Caki2 (cell line): ENCODE data around the gene ASCC1. TPM values are rescaled to one million over a fixed set of nuclear protein-coding genes. Genes with fewer than 3 reads are reported as not detected.

Source experiments
- DNase-seq: peaks from one replicate; pipeline ENCODE4 v3.0.0-alpha.2; 2015; ENCODE audit warnings: low read depth
- in situ Hi-C: cut with HindIII; loops from 2 replicates; pipeline ENCODE4 v1.10.0; 2016; ENCODE audit warnings: low sequenced_read_pairs, low pct_unique_long_range_greater_than_20kb, mixed read lengths
- total RNA-seq: library from RNA; depleted of rRNA; stranded (reverse); fragments of >200 nt; shearing (Covaris generic); gene quantifications from 2 replicates; pipeline ENCODE4 v1.2.3, GENCODE V29; 2014; ENCODE audit warnings: low replicate concordance

Gene ASCC1
- total RNA-seq, 1 experiment from 2014 or later: 55.1 TPM

GRCh38 chr10:72096115-72097000 is 119.7 kb downstream of the ASCC1 start:
- in situ Hi-C loops: no loop called here

DNA sequence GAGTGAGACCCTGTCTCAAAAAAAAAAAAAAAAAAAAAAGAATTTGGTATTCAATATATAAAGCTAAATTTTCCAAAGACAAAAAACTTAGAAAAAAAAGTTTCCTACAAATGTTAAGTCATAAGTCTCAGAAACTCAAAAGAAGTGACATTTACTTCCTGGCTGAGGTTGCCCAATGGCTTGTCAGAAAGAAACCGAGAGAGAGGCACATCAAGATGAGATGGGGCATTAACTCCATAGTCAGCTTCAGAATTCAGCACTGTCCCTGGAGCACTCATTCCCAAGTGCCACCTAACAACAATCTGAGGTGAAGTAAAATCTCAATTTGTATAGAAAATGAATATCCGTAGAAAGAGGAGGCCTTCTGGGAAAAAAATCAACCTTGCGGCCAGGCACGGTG is 120.9 kb downstream of the ASCC1 start:
- DNase-seq: no peak
- in situ Hi-C loops: no loop called here

More at GRCh38 chr10:72096115-72097000, 119.7 kb downstream of the ASCC1 start:
- peak; percentile 64 for DNase-seq

DNA sequence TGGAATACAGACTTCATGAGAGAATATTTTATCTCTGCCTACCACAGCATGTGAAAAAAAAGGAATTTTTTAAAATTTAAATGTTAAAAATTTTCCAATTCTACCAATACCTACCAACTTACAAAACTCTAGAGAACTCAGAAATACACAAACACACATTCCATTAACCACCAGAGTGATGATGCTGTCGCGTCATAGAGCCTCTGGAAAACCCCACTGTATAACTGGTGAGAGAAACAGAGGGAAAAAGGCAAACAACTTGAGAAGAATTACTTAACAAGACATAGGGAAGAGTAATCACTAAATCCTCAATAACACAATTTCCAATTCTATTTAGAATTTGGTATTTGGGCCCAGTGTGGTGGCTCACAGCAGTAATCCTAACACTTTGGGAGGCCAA is 121.5 kb downstream of the ASCC1 start:
- no peak for DNase-seq
- in situ Hi-C loops: no loop called here

GRCh38 chr10:72093450-72093849 is 122.6 kb downstream of the ASCC1 start:
- in situ Hi-C loops: no loop called here
- no peak for DNase-seq

- no peak for DNase-seq
- in situ Hi-C loops: no loop called here
Measured at GRCh38 chr10:72092987-72093386, 123.1 kb downstream of the ASCC1 start.

DNA sequence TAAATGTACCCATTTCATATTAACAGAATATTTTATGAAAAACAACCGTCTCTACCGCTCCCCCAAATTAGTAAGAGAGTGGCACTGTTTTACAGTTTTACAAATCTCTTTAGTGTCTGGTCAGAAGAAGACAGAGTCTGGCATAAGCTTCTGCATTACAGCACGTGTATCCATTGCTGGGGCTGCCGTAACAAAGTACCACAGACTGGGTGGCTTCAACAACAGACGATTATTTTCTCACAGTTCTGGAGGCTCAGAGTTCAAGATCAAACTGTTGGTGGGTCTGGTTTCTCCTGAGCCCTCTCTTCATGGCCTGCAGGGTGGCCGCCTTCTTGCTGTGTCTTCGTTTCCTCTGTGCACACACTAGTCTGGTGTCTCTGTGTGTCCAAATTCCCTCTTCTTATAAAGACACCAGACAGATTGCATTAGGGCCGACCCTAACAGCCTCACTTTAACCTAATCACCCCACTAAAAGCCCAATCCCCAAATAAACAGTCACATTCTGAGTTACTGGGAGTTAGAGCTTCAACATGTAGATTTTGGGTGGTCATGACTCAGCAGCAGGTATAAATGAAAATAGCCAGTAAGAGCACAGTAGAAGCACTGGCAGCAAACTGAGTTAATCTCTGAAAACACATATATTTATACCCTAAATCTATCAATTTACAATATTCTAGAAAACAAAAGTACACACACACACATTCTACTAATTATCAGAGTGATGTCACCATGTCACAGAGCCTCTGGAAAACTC is 123.7 kb downstream of the ASCC1 start:
- DNase-seq: no peak
- in situ Hi-C loops: no loop called here

DNA sequence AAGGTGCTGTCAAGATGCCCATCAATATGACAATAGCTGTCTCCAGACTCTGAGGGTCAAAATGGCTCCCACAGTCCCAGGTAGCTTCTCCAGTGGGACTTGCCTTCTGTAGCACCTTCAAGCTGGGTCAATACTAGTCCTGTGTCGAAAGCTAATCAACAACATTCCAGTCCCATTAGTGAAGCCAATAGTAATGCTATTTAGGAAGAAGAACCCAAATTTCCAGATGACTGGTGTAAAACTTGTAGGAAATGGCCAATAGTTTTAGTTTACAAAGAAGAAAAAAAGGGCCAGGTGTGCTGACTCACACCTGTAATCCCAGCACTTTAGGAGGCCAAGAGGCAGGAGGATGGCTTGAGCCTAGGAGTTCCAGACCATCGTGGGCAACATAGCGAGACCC is 125.8 kb downstream of the ASCC1 start:
- no peak for DNase-seq
- in situ Hi-C loops: no loop called here

DNA sequence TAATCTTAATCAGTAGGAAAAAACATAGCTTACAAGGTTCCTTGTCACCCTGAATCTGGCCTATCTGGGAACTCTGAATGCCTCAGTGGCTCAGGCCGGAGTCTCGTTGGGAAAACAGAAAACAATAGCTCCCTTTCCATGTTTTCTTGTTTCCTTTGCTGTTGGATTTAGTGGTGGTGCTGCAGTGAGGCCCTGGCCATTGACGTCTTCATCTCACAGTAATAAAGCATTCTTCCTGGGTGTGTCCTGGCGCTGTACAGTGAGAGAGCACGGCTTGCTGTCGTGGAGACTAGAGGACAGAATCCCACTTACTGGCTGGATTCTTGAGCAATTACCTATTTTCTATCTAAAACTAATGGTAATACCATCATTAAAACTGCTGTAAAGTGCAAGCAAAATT is 126.5 kb downstream of the ASCC1 start:
- DNase-seq: no peak
- in situ Hi-C loops: no loop called here

- no peak for DNase-seq
- in situ Hi-C loops: no loop called here
Measured at GRCh38 chr10:72088889-72089575, 127.0 kb downstream of the ASCC1 start.

GRCh38 chr10:72087969-72088888 is 127.8 kb downstream of the ASCC1 start, which contains the start of gene SPOCK2:
Gene SPOCK2 (minus strand): TSS chr10:72088551. CDS start chr10:72088328, 223 bp downstream.
- in situ Hi-C loops: no loop called here
- no peak for DNase-seq

DNA sequence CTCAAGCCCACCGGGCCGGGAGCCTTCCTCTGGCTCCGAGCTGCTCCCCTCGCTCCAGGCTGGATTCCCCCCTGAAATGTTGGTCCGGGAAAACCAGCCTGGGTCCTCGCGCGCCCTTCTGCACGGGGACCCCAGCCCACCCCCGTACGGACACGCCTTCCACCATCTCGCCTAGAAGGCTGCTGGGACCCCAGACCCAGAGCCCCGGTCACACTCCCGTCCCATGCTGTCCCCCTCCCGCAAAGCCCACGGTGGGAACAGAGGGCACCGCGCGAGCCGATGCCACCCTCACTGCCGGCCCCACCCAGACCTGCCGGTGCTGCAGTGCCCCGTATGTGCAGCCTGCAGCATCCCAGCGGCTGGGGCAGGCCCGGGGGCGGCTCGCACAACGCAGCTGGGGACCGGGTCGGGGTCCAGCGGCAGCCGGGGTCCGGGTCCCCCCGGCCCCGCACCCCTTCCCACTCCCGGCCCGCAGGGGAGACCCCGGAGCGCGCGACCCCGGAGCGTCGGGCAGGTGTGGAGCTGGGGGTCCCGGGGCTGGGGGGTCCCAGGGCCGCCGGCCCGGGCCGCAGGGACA is 128.6 kb downstream of the ASCC1 start:
- no peak for DNase-seq
- in situ Hi-C loops: no loop called here

DNA sequence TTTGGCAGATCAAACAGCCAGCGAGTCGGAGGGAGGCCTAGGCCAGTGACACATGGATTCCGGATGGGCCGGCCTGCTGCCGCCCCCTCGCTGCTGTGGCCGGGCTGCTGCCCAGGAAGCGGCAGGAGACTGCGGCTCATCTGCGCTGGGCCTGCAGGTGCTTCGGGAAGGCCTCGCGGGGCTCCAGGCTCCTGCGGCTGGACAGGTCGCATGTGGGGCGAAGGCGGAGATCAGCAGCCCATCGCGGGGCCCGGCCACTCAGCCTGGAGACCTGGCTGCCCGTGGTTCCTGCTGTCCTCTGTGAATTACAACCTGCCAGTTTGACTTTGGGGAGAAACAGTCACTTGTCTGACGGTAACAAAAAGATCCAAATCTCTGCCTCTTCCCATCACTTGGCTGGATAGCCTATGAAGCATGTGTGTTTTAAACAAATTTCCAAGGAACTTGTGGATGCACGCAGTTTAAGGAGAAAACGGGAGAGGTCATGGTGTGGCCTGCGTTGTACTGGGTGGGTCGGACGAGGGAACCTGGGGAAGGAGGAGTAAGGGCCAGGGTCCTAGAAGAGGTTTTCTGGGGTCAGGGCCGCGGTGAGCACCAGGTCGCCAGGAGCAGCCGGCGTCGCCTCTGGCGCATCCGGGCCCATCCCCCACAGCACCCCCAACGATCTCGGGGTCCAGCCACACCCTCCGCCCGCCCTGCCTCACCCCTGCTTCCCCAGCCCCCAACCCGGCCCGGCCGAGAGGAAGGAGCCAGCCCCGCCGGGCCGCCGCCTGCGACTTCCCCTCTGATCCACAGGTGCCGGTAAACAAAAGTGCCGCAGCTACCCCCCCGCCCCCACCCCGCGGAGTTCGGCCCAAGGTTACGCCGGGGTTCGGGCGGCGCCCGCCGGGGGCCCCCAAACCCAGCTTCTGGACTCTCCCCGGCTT is 129.3 kb downstream of the ASCC1 start:
- DNase-seq: no peak
- in situ Hi-C loops: no loop called here

DNA sequence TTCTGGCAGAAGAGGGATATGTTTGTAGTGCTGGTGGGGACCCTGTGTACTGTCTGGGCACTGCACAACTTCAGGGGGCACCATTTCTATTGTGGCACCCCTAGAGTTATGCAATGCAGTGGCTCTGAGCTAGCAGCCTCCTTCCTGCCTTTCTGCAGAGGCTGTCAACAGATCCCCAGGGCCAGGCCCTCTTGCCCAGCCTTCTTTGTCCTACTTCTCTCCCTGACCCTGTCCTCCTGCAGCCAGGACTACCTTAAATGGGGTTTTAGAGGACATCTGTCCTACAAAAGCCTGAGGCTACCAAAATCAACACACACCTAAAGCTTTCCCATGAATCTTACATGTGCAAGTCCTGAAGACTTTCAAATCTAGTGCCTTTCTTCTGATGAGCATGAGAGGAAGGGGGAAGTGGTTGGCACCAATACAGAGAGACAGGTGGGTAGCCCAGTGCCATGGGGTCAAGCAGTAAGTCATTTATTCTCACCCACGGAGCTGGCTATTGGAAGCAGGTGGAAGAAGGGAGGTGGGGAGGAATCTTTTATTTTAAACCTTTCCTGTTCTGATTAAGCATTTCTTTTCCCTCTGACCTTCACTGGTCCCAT is 130.1 kb downstream of the ASCC1 start:
- DNase-seq: no peak
- in situ Hi-C loops: no loop called here

GRCh38 chr10:72085166-72085565 is 130.9 kb downstream of the ASCC1 start:
- in situ Hi-C loops: no loop called here
- DNase-seq: no peak

GRCh38 chr10:72083790-72084459 is 132.2 kb downstream of the ASCC1 start:
- DNase-seq: no peak
- in situ Hi-C loops: no loop called here
